ENCODE data around the gene CCDC6. TPM values are rescaled to one million over a fixed set of nuclear protein-coding genes. Genes with fewer than 3 reads are reported as not detected.

Gene CCDC6
- total and polyA plus RNA-seq, 9 of the 15 experiments (the other 6 are each of a cell fraction or from before 2014, with no cell fraction given): 10.4 to 41.0 (median 20.9) TPM

DNA sequence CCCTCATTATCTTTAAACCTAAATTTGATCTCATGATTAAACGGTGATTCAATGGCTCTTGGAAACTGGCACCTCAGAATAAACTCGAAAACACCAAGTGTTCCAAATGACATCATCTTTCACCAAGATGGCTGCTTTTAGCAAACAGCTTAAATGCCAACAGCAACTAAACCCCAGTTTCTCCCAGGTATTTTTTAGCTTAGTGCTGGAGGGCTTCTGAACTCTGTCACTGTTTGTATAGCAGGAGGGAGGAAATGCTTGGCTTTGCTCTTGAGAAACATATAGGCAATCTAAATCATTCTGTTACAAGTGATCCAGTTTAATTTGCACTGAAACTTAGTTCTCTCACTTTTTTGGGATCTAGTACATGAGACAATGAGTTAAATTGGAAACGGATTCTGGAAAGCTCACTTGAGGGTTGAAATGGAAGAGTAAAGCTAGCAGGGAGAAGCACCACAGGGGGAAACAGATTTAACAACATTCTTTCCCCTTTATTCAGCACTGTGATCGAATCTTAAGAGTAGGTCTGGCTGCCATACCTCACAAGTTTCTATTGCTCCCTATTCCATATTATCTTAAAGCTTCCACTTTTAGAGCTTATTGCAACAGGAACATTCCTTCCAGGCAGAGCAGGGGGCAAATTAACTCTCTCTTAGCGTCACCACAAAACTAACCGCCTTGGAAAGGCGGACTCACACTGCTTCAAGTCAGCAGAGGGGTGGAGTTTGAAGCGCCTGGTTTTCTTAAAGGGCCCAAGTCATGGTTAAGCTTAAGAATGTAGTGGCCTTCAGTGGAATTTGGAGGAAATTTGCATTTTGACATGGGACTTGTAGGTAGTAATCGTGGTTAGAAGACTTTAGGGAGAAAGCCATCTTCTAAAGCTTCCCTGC lies 1.8 kb upstream of the CCDC6 start (continued):
- TF ChIP-seq, protein P1, sequence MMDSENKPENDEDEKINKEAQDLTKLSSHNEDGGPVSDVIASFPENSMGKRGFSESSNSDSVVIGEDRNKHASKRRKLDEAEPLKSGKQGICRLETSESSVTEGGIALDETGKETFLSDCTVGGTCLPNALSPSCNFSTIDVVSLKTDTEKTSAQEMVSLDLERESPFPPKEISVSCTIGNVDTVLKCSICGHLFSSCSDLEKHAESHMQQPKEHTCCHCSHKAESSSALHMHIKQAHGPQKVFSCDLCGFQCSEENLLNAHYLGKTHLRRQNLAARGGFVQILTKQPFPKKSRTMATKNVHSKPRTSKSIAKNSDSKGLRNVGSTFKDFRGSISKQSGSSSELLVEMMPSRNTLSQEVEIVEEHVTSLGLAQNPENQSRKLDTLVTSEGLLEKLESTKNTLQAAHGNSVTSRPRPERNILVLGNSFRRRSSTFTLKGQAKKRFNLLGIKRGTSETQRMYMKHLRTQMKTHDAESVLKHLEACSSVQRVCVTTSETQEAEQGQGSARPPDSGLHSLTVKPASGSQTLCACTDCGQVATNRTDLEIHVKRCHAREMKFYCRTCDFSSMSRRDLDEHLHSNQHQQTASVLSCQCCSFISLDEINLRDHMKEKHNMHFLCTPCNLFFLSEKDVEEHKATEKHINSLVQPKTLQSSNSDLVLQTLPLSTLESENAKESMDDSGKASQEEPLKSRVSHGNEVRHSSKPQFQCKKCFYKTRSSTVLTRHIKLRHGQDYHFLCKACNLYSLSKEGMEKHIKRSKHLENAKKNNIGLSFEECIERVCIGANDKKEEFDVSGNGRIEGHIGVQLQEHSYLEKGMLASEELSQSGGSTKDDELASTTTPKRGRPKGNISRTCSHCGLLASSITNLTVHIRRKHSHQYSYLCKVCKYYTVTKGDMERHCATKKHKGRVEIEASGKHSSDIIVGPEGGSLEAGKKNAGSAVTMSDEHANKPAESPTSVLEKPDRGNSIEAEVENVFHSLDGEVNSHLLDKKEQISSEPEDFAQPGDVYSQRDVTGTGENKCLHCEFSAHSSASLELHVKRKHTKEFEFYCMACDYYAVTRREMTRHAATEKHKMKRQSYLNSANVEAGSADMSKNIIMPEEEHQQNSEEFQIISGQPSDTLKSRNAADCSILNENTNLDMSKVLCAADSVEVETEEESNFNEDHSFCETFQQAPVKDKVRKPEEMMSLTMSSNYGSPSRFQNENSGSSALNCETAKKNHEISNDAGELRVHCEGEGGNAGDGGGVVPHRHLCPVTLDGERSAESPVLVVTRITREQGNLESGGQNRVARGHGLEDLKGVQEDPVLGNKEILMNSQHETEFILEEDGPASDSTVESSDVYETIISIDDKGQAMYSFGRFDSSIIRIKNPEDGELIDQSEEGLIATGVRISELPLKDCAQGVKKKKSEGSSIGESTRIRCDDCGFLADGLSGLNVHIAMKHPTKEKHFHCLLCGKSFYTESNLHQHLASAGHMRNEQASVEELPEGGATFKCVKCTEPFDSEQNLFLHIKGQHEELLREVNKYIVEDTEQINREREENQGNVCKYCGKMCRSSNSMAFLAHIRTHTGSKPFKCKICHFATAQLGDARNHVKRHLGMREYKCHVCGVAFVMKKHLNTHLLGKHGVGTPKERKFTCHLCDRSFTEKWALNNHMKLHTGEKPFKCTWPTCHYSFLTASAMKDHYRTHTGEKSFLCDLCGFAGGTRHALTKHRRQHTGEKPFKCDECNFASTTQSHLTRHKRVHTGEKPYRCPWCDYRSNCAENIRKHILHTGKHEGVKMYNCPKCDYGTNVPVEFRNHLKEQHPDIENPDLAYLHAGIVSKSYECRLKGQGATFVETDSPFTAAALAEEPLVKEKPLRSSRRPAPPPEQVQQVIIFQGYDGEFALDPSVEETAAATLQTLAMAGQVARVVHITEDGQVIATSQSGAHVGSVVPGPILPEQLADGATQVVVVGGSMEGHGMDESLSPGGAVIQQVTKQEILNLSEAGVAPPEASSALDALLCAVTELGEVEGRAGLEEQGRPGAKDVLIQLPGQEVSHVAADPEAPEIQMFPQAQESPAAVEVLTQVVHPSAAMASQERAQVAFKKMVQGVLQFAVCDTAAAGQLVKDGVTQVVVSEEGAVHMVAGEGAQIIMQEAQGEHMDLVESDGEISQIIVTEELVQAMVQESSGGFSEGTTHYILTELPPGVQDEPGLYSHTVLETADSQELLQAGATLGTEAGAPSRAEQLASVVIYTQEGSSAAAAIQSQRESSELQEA (IDR thresholded peaks at IDR 0.05; ENCODE audit: low read depth): no peak
- TF ChIP-seq E2F3 (CRISPR knock-in tag; IDR thresholded peaks at IDR 0.05) (no peak), ZC3H8 (IDR thresholded peaks at IDR 0.05) (no peak), STAT5A (IDR thresholded peaks at IDR 0.05; ENCODE audit: borderline replicate concordance, low read length) (no peak; the same call in 1 of the 2 replicates), CREB1 (IDR thresholded peaks at IDR 0.05) (no peak), CREB1 (CRISPR knock-in tag; IDR thresholded peaks at IDR 0.05) (no peak), ARID3B (CRISPR knock-in tag; IDR thresholded peaks at IDR 0.05; ENCODE audit: borderline replicate concordance) (no peak), MAFF (IDR thresholded peaks at IDR 0.05; ENCODE audit: low read length) (no peak), ZNF174 (CRISPR knock-in tag; IDR thresholded peaks at IDR 0.05) (no peak), ZNF124 (CRISPR knock-in tag; IDR thresholded peaks at IDR 0.05) (no peak)
- TF ChIP-seq, protein P2, sequence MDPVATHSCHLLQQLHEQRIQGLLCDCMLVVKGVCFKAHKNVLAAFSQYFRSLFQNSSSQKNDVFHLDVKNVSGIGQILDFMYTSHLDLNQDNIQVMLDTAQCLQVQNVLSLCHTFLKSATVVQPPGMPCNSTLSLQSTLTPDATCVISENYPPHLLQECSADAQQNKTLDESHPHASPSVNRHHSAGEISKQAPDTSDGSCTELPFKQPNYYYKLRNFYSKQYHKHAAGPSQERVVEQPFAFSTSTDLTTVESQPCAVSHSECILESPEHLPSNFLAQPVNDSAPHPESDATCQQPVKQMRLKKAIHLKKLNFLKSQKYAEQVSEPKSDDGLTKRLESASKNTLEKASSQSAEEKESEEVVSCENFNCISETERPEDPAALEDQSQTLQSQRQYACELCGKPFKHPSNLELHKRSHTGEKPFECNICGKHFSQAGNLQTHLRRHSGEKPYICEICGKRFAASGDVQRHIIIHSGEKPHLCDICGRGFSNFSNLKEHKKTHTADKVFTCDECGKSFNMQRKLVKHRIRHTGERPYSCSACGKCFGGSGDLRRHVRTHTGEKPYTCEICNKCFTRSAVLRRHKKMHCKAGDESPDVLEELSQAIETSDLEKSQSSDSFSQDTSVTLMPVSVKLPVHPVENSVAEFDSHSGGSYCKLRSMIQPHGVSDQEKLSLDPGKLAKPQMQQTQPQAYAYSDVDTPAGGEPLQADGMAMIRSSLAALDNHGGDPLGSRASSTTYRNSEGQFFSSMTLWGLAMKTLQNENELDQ (CRISPR knock-in tag; IDR thresholded peaks at IDR 0.05; ENCODE audit: borderline replicate concordance): no peak
- TF ChIP-seq, protein P3, sequence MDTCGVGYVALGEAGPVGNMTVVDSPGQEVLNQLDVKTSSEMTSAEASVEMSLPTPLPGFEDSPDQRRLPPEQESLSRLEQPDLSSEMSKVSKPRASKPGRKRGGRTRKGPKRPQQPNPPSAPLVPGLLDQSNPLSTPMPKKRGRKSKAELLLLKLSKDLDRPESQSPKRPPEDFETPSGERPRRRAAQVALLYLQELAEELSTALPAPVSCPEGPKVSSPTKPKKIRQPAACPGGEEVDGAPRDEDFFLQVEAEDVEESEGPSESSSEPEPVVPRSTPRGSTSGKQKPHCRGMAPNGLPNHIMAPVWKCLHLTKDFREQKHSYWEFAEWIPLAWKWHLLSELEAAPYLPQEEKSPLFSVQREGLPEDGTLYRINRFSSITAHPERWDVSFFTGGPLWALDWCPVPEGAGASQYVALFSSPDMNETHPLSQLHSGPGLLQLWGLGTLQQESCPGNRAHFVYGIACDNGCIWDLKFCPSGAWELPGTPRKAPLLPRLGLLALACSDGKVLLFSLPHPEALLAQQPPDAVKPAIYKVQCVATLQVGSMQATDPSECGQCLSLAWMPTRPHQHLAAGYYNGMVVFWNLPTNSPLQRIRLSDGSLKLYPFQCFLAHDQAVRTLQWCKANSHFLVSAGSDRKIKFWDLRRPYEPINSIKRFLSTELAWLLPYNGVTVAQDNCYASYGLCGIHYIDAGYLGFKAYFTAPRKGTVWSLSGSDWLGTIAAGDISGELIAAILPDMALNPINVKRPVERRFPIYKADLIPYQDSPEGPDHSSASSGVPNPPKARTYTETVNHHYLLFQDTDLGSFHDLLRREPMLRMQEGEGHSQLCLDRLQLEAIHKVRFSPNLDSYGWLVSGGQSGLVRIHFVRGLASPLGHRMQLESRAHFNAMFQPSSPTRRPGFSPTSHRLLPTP (IDR thresholded peaks at IDR 0.05; ENCODE audit: borderline replicate concordance, extremely low read depth, insufficient read length): no peak
